WTC11 (cell line): ENCODE results near the gene MYO5B. TPM values are rescaled to one million over a fixed set of nuclear protein-coding genes. Genes with fewer than 3 reads are reported as not detected.

Experiments used
- ATAC-seq: fragments of 200-7000 bp; cut with Tn5 transposase; 2 replicates; pipeline ENCODE4 v1.10.0; 2021; ENCODE audit warnings: mild to moderate bottlenecking, moderate library complexity
- CTCF ChIA-PET: fragments of 300-600 bp; sonication (Branson Sonifier 250); formaldehyde crosslinking; loops from one replicate; lab custom pipeline; 2021; ENCODE audit warnings: antibody characterized with exemption; lab: Charles Lee
- POLR2A ChIA-PET: fragments of 350-600 bp; sonication (Branson Sonifier 250); formaldehyde crosslinking; loops from one replicate; lab custom pipeline; 2021; ENCODE audit warnings: antibody characterized with exemption; lab: Charles Lee
- DNase-seq: peaks from one replicate; pipeline ENCODE4 v3.0.0; 2021; ENCODE audit warnings: low spot score
- H3K27ac Mint-ChIP-seq: 2 replicates; pipeline ENCODE4 v1.8.0; 2021; ENCODE audit warnings: mixed read lengths
- H3K27me3 Mint-ChIP-seq: 2 replicates; pipeline ENCODE4 v1.8.0; 2021; ENCODE audit warnings: low read depth, mild to moderate bottlenecking, moderate library complexity, mixed read lengths
- H3K36me3 Mint-ChIP-seq: 2 replicates; pipeline ENCODE4 v1.8.0; 2021; ENCODE audit warnings: mixed read lengths
- H3K4me1 Mint-ChIP-seq: 2 replicates; pipeline ENCODE4 v1.8.0; 2022; ENCODE audit warnings: mixed read lengths
- H3K4me3 Mint-ChIP-seq: 2 replicates; pipeline ENCODE4 v1.8.0; 2021; ENCODE audit warnings: mild to moderate bottlenecking, moderate library complexity, mixed read lengths
- H3K9me3 Mint-ChIP-seq: 2 replicates; pipeline ENCODE4 v1.8.0; 2021; ENCODE audit warnings: mixed read lengths
- CREM ChIP-seq: sonication (generic); formaldehyde crosslinking; IDR thresholded peaks from 2 replicates; pipeline ENCODE4 v1.8.1; 2022; ENCODE audit warnings: mild to moderate bottlenecking, missing genetic modification reagents, moderate library complexity
- IRF2 ChIP-seq: sonication (generic); formaldehyde crosslinking; IDR thresholded peaks from 2 replicates; pipeline ENCODE4 v1.8.0; 2022; ENCODE audit warnings: low read depth, missing genetic modification reagents, borderline replicate concordance
- KAT7 ChIP-seq: sonication (generic); formaldehyde crosslinking; IDR thresholded peaks from 2 replicates; pipeline ENCODE4 v1.8.1; 2023; ENCODE audit warnings: missing genetic modification reagents, mild to moderate bottlenecking, borderline replicate concordance
- MXD4 ChIP-seq: fragments of 250-450 bp; sonication (Bioruptor Pico); IDR thresholded peaks from 2 replicates; pipeline ENCODE4 v1.8.0; 2021; ENCODE audit warnings: mild to moderate bottlenecking, moderate library complexity, borderline replicate concordance
- NFYB ChIP-seq: sonication (generic); formaldehyde crosslinking; conservative IDR thresholded peaks from 2 replicates; pipeline ENCODE4 v1.8.0; 2022; ENCODE audit warnings: low read depth, missing genetic modification reagents
- NR3C1 ChIP-seq: sonication (generic); formaldehyde crosslinking; conservative IDR thresholded peaks from 2 replicates; pipeline ENCODE4 v1.8.1; 2023; ENCODE audit warnings: low read depth, mild to moderate bottlenecking, missing genetic modification reagents
- OVOL2 ChIP-seq: fragments of 250-450 bp; sonication (Bioruptor Pico); IDR thresholded peaks from 2 replicates; pipeline ENCODE4 v1.9.0; 2021; ENCODE audit warnings: mild to moderate bottlenecking, borderline replicate concordance
- SP1 ChIP-seq: sonication (generic); formaldehyde crosslinking; conservative IDR thresholded peaks from 2 replicates; pipeline ENCODE4 v1.8.1; 2022; ENCODE audit warnings: missing genetic modification reagents
- STAT6 ChIP-seq: sonication (generic); formaldehyde crosslinking; conservative IDR thresholded peaks from 2 replicates; pipeline ENCODE4 v1.8.1; 2023; ENCODE audit warnings: mild to moderate bottlenecking, low read depth, missing genetic modification reagents, moderate library complexity
- TEAD1 ChIP-seq: sonication (generic); formaldehyde crosslinking; IDR thresholded peaks from 2 replicates; pipeline ENCODE4 v1.8.0; 2022; ENCODE audit warnings: mild to moderate bottlenecking, missing genetic modification reagents
- ZNF416 ChIP-seq: fragments of 250-450 bp; sonication (Bioruptor Pico); IDR thresholded peaks from 2 replicates; pipeline ENCODE4 v1.9.0; 2021; ENCODE audit warnings: mild to moderate bottlenecking, inconsistent platforms
- ZNF512 ChIP-seq: sonication (generic); formaldehyde crosslinking; IDR thresholded peaks from 2 replicates; pipeline ENCODE4 v1.8.1; 2022; ENCODE audit warnings: missing genetic modification reagents, borderline replicate concordance
- total RNA-seq: library from RNA; stranded (reverse); gene quantifications from 3 replicates; pipeline ENCODE4 v1.2.3, GENCODE V29; 2021
- TF ChIP-seq, protein P1 (sequence below): sonication (generic); formaldehyde crosslinking; IDR thresholded peaks from 2 replicates; pipeline ENCODE4 v1.8.1; 2022; ENCODE audit warnings: mild to moderate bottlenecking, missing genetic modification reagents, moderate library complexity, borderline replicate concordance
- TF ChIP-seq, protein P2 (sequence below): sonication (generic); formaldehyde crosslinking; IDR thresholded peaks from 2 replicates; pipeline ENCODE4 v1.8.0; 2023; ENCODE audit warnings: mild to moderate bottlenecking, missing genetic modification reagents
- TF ChIP-seq, protein P3 (sequence below): sonication (generic); formaldehyde crosslinking; IDR thresholded peaks from 2 replicates; pipeline ENCODE4 v1.8.0; 2023; ENCODE audit warnings: missing genetic modification reagents, mild to moderate bottlenecking, borderline replicate concordance

MYO5B gene
- total RNA-seq, 1 experiment from 2014 or later: 8.7 TPM

GRCh38 chr18:50093366-50094064, 101.4 kb downstream of the MYO5B start:
- Mint-ChIP-seq H3K9me3 (no peaks in the 10 kb centered on the region), H3K4me1 (peaks cover 49% of the 10 kb centered on the region), H3K27ac (no peak overlapping the region), H3K36me3 (no peaks in the 10 kb centered on the region), H3K27me3 (no peaks in the 10 kb centered on the region), H3K4me3 (no peak overlapping the region)
- ATAC-seq: no peak
- TF ChIP-seq ZNF416 (CRISPR knock-in tag) (no peak), NR3C1 (CRISPR knock-in tag) (no peak), NFYB (no peak), OVOL2 (no peak), SP1 (no peak), KAT7 (CRISPR knock-in tag) (no peak), STAT6 (CRISPR knock-in tag) (no peak), MXD4 (CRISPR knock-in tag) (no peak), ZNF512 (CRISPR knock-in tag) (no peak), TEAD1 (CRISPR knock-in tag) (no peak), IRF2 (CRISPR knock-in tag) (no peak), CREM (CRISPR knock-in tag) (no peak)
- TF ChIP-seq, protein P1, sequence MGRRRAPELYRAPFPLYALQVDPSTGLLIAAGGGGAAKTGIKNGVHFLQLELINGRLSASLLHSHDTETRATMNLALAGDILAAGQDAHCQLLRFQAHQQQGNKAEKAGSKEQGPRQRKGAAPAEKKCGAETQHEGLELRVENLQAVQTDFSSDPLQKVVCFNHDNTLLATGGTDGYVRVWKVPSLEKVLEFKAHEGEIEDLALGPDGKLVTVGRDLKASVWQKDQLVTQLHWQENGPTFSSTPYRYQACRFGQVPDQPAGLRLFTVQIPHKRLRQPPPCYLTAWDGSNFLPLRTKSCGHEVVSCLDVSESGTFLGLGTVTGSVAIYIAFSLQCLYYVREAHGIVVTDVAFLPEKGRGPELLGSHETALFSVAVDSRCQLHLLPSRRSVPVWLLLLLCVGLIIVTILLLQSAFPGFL: no peak
- TF ChIP-seq, protein P2, sequence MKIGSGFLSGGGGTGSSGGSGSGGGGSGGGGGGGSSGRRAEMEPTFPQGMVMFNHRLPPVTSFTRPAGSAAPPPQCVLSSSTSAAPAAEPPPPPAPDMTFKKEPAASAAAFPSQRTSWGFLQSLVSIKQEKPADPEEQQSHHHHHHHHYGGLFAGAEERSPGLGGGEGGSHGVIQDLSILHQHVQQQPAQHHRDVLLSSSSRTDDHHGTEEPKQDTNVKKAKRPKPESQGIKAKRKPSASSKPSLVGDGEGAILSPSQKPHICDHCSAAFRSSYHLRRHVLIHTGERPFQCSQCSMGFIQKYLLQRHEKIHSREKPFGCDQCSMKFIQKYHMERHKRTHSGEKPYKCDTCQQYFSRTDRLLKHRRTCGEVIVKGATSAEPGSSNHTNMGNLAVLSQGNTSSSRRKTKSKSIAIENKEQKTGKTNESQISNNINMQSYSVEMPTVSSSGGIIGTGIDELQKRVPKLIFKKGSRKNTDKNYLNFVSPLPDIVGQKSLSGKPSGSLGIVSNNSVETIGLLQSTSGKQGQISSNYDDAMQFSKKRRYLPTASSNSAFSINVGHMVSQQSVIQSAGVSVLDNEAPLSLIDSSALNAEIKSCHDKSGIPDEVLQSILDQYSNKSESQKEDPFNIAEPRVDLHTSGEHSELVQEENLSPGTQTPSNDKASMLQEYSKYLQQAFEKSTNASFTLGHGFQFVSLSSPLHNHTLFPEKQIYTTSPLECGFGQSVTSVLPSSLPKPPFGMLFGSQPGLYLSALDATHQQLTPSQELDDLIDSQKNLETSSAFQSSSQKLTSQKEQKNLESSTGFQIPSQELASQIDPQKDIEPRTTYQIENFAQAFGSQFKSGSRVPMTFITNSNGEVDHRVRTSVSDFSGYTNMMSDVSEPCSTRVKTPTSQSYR: no peak
- TF ChIP-seq, protein P3, sequence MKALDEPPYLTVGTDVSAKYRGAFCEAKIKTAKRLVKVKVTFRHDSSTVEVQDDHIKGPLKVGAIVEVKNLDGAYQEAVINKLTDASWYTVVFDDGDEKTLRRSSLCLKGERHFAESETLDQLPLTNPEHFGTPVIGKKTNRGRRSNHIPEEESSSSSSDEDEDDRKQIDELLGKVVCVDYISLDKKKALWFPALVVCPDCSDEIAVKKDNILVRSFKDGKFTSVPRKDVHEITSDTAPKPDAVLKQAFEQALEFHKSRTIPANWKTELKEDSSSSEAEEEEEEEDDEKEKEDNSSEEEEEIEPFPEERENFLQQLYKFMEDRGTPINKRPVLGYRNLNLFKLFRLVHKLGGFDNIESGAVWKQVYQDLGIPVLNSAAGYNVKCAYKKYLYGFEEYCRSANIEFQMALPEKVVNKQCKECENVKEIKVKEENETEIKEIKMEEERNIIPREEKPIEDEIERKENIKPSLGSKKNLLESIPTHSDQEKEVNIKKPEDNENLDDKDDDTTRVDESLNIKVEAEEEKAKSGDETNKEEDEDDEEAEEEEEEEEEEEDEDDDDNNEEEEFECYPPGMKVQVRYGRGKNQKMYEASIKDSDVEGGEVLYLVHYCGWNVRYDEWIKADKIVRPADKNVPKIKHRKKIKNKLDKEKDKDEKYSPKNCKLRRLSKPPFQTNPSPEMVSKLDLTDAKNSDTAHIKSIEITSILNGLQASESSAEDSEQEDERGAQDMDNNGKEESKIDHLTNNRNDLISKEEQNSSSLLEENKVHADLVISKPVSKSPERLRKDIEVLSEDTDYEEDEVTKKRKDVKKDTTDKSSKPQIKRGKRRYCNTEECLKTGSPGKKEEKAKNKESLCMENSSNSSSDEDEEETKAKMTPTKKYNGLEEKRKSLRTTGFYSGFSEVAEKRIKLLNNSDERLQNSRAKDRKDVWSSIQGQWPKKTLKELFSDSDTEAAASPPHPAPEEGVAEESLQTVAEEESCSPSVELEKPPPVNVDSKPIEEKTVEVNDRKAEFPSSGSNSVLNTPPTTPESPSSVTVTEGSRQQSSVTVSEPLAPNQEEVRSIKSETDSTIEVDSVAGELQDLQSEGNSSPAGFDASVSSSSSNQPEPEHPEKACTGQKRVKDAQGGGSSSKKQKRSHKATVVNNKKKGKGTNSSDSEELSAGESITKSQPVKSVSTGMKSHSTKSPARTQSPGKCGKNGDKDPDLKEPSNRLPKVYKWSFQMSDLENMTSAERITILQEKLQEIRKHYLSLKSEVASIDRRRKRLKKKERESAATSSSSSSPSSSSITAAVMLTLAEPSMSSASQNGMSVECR (CRISPR knock-in tag): no peak
- ChIA-PET POLR2A (no interaction called here), CTCF (no interaction called here)
- no peak for DNase-seq
